Neural progenitor cell (in vitro differentiated cells): ENCODE measurements around the gene PLCB1. TPM values are rescaled to one million over a fixed set of nuclear protein-coding genes. Genes with fewer than 3 reads are reported as not detected.

Source experiments
- DNase-seq: peaks from one replicate; pipeline ENCODE4 v3.0.0-alpha.2; 2016; ENCODE audit warnings: low spot score
- H2AFZ ChIP-seq: fragments of 200-600 bp; sonication (generic); replicated peaks from 2 replicates; pipeline ENCODE4 v1.6.1; 2016; ENCODE audit warnings: antibody characterized with exemption
- H3F3A ChIP-seq: fragments of 200-600 bp; sonication (generic); 2 replicates; pipeline ENCODE4 v1.6.1; 2016; ENCODE audit warnings: antibody characterized with exemption, low read depth
- H3K27ac ChIP-seq: fragments of 200-600 bp; sonication (generic); 2 replicates; pipeline ENCODE4 v1.5.1; 2016; ENCODE audit warnings: mild to moderate bottlenecking
- H3K27me3 ChIP-seq: fragments of 200-600 bp; sonication (generic); 2 replicates; pipeline ENCODE4 v1.6.1; 2016; ENCODE audit warnings: mild to moderate bottlenecking, moderate library complexity
- H3K36me3 ChIP-seq: fragments of 200-600 bp; sonication (generic); 2 replicates; pipeline ENCODE4 v1.5.1; 2016
- H3K4me1 ChIP-seq: fragments of 200-600 bp; sonication (generic); 2 replicates; pipeline ENCODE4 v1.6.1; 2016; ENCODE audit warnings: mixed run types
- H3K4me2 ChIP-seq: fragments of 200-600 bp; sonication (generic); 2 replicates; pipeline ENCODE4 v1.6.1; 2016
- H3K4me3 ChIP-seq: fragments of 200-600 bp; sonication (generic); 2 replicates; pipeline ENCODE4 v1.5.1; 2016
- H3K79me2 ChIP-seq: fragments of 200-600 bp; sonication (generic); 2 replicates; pipeline ENCODE4 v1.6.1; 2016; ENCODE audit warnings: low read depth
- H3K9ac ChIP-seq: fragments of 200-600 bp; sonication (generic); 2 replicates; pipeline ENCODE4 v1.6.1; 2016
- H3K9me3 ChIP-seq: fragments of 200-600 bp; sonication (generic); 2 replicates; pipeline ENCODE4 v1.5.1; 2016; ENCODE audit warnings: low read depth
- H4K20me1 ChIP-seq: fragments of 200-600 bp; sonication (generic); 2 replicates; pipeline ENCODE4 v1.6.1; 2016; ENCODE audit warnings: low read depth
- H3K27ac Mint-ChIP-seq: 3 replicates; pipeline ENCODE4 v1.8.0; 2021; ENCODE audit warnings: mixed read lengths
- H3K27me3 Mint-ChIP-seq: 2 replicates; pipeline ENCODE4 v1.8.0; 2022; ENCODE audit warnings: low read depth, mild to moderate bottlenecking, inconsistent platforms, moderate library complexity, mixed read lengths; ENCODE audit not compliant: insufficient read depth
- H3K36me3 Mint-ChIP-seq: 3 replicates; pipeline ENCODE4 v1.8.0; 2021; ENCODE audit warnings: mixed read lengths
- H3K4me1 Mint-ChIP-seq: 3 replicates; pipeline ENCODE4 v1.8.0; 2021; ENCODE audit warnings: mixed read lengths
- H3K4me3 Mint-ChIP-seq: 3 replicates; pipeline ENCODE4 v1.8.0; 2021; ENCODE audit warnings: mild to moderate bottlenecking, moderate library complexity, mixed read lengths
- H3K9me3 Mint-ChIP-seq: 3 replicates; pipeline ENCODE4 v1.8.0; 2020; ENCODE audit warnings: mixed read lengths
- CTCF ChIP-seq: fragments of 200-600 bp; sonication (generic); IDR thresholded peaks from 2 replicates; pipeline ENCODE4 v1.5.1; 2017; ENCODE audit warnings: antibody characterized with exemption, mild to moderate bottlenecking
- EZH2 ChIP-seq: fragments of 200-600 bp; sonication (generic); IDR thresholded peaks from 2 replicates; pipeline ENCODE4 v1.6.1; 2017; ENCODE audit warnings: antibody characterized with exemption, mild to moderate bottlenecking, moderate library complexity
- EZH2phosphoT487 ChIP-seq: fragments of 200-600 bp; sonication (generic); IDR thresholded peaks from 2 replicates; pipeline ENCODE4 v1.6.1; 2017; ENCODE audit warnings: antibody characterized with exemption
- total RNA-seq: library from RNA; depleted of rRNA; stranded (reverse); fragments of >200 nt; gene quantifications from 2 replicates; pipeline ENCODE4 v1.2.3, GENCODE V29; 2015; ENCODE audit warnings: low replicate concordance

Gene PLCB1
- total RNA-seq, 1 donor from 2014 or later: 30.2 TPM

GRCh38 chr20:8310618-8311017 is 178.6 kb downstream of the PLCB1 start:
- H3K36me3 Mint-ChIP-seq: no peaks in the 10 kb centered on the region
- Histone ChIP-seq H4K20me1 (no peaks in the 10 kb centered on the region), H3K27me3 (no peaks in the 10 kb centered on the region), H3K4me3 (no peak overlapping the region), H2AFZ (no peak overlapping the region), H3F3A (peaks cover 8% of the 10 kb centered on the region), H3K9ac (no peak overlapping the region), H3K79me2 (no peaks in the 10 kb centered on the region), H3K36me3 (no peaks in the 10 kb centered on the region), H3K4me2 (no peak overlapping the region), H3K4me1 (peaks cover 34% of the 10 kb centered on the region), H3K9me3 (no peaks in the 10 kb centered on the region), H3K27ac (no peak overlapping the region)
- no peak for DNase-seq
- H3K27me3 Mint-ChIP-seq: no peaks in the 10 kb centered on the region
- H3K9me3 Mint-ChIP-seq: peaks cover 3% of the 10 kb centered on the region
- peak overlapping the region; percentile 30 for H3K4me3 Mint-ChIP-seq
- H3K27ac Mint-ChIP-seq: peak overlapping the region; percentile 89
- TF ChIP-seq CTCF (no peak), EZH2 (no peak), EZH2phosphoT487 (no peak)
- H3K4me1 Mint-ChIP-seq: peaks cover 52% of the 10 kb centered on the region

GRCh38 chr20:8313073-8313472 is 181.0 kb downstream of the PLCB1 start:
- Histone ChIP-seq H2AFZ (no peak overlapping the region), H3K27me3 (no peaks in the 10 kb centered on the region), H3K4me3 (no peak overlapping the region), H3K4me1 (peaks cover 16% of the 10 kb centered on the region), H3F3A (no peaks in the 10 kb centered on the region), H3K79me2 (no peaks in the 10 kb centered on the region), H4K20me1 (no peaks in the 10 kb centered on the region), H3K4me2 (no peak overlapping the region), H3K36me3 (no peaks in the 10 kb centered on the region), H3K9ac (no peak overlapping the region), H3K9me3 (no peaks in the 10 kb centered on the region), H3K27ac (no peak overlapping the region)
- DNase-seq: no peak
- no peak overlapping the region for H3K27ac Mint-ChIP-seq
- H3K4me1 Mint-ChIP-seq: peaks cover 31% of the 10 kb centered on the region
- H3K27me3 Mint-ChIP-seq: no peaks in the 10 kb centered on the region
- peaks cover 3% of the 10 kb centered on the region for H3K9me3 Mint-ChIP-seq
- TF ChIP-seq EZH2 (no peak), CTCF (no peak), EZH2phosphoT487 (no peak)
- no peak overlapping the region for H3K4me3 Mint-ChIP-seq
- no peaks in the 10 kb centered on the region for H3K36me3 Mint-ChIP-seq

GRCh38 chr20:8315639-8316573 is 183.8 kb downstream of the PLCB1 start:
- H3F3A ChIP-seq: no peaks in the 10 kb centered on the region
- Mint-ChIP-seq H3K4me3 (no peak overlapping the region), H3K27me3 (no peaks in the 10 kb centered on the region), H3K4me1 (peaks cover 11% of the 10 kb centered on the region), H3K36me3 (no peaks in the 10 kb centered on the region), H3K9me3 (peaks cover 3% of the 10 kb centered on the region), H3K27ac (no peak overlapping the region)
- no peaks in the 10 kb centered on the region for H3K4me1 ChIP-seq
- H3K27me3 ChIP-seq: no peaks in the 10 kb centered on the region
- H3K79me2 ChIP-seq: no peaks in the 10 kb centered on the region
- no peaks in the 10 kb centered on the region for H3K36me3 ChIP-seq
- DNase-seq: no peak
- H3K27ac ChIP-seq: no peak overlapping the region
- no peak overlapping the region for H3K9ac ChIP-seq
- no peak overlapping the region for H2AFZ ChIP-seq
- no peaks in the 10 kb centered on the region for H3K9me3 ChIP-seq
- no peak overlapping the region for H3K4me2 ChIP-seq
- H3K4me3 ChIP-seq: no peak overlapping the region
- TF ChIP-seq CTCF: no peak
- TF ChIP-seq EZH2phosphoT487: no peak
- no peak for TF ChIP-seq EZH2
- no peaks in the 10 kb centered on the region for H4K20me1 ChIP-seq
